Mucosa of descending colon (tissue), 3 donors: Measurements from ENCODE around the gene PDE6G. TPM values are rescaled to one million over a fixed set of nuclear protein-coding genes. Genes with fewer than 3 reads are reported as not detected.
"Not testable (repeated sequence)": the region's sequence is repeated elsewhere in the genome, so short reads cannot be mapped to it uniquely, and the experiment has no call there.

Experiments used
- ATAC-seq: fragments of 200-7000 bp; cut with Tn5 transposase; one replicate; pipeline ENCODE4 v1.9.1; 2020; ENCODE audit warnings: mild to moderate bottlenecking, moderate library complexity
- DNase-seq, 3 donors: peaks; one replicate each; pipeline ENCODE4 v3.0.0-alpha.2; 2020
- H3K36me3 ChIP-seq: fragments of 200-600 bp; one replicate; pipeline ENCODE4 v1.8.0; 2021; ENCODE audit warnings: low read depth, mild to moderate bottlenecking
- H3K4me1 ChIP-seq: fragments of 200-600 bp; one replicate; pipeline ENCODE4 v1.8.0; 2021; ENCODE audit warnings: low read depth, mild to moderate bottlenecking
- H3K4me3 ChIP-seq: fragments of 200-600 bp; one replicate; pipeline ENCODE4 v1.8.0; 2021; ENCODE audit warnings: mild to moderate bottlenecking
- H3K9me3 ChIP-seq: fragments of 200-600 bp; one replicate; pipeline ENCODE4 v1.8.0; 2021; ENCODE audit warnings: mild to moderate bottlenecking
- intact Hi-C, 2 donors: fragments of 100-400 bp; cut with DNase I in 1 of 2; cut with micrococcal nuclease in 1 of 2; formaldehyde crosslinking; loops; one replicate each; pipeline versions ENCODE4 v1.11.0 to v1.11.1; 2022; cut with DNase I, micrococcal nuclease
- total RNA-seq, 3 donors: library from RNA; stranded (reverse); fragmentation: NEBNext Ultra II Directional in 2 of 3; extraction: Animal tissue kit (Norgen Biotek cat#: 25700) in 2 of 3; gene quantifications; one replicate each; pipeline versions ENCODE4 v1.2.1 to v1.2.4, GENCODE V29; 2021 to 2023
- TF ChIP-seq, protein P1 (sequence below): fragments of 200-600 bp; IDR thresholded peaks from one replicate; pipeline ENCODE4 v1.8.0; 2022; ENCODE audit warnings: antibody characterized with exemption, mild to moderate bottlenecking
- donor health status: DM: no; HTN: no; CAD: no; lungs with moderate emphysema.
- donor health status: DM: no; HTN: no; CAD: no.
- donor health status: DM: no; HTN: yes; CAD: no.

PDE6G gene
- total RNA-seq, 3 donors from 2014 or later, result 0.39 to 1.2 TPM; not detected in 1

DNA sequence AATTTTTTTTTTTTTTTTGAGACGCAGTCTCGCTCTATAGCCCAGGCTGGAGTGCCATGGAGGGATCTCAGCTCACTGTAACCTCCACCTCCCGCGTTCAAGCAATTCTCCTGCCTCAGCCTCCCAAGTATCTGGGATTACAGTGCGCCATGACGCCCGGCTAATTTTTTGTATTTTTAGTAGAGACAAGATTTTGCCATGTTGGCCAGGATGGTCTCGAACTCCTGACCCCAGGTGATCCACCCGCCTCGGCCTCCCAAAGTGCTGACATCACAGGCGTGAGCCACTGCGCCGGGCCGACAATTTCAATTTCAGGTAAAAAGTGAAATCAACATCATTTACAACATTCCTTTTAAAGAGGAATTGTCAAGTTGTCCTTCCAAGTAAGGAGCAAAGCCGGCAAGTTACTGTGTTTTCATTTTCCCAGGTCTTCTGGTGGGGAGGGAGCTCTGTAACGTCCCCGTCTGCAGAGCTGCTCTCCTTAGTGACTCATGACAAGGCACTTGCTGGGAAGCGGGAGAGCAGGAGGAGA lies 20.3 kb downstream of the PDE6G start:
- TF ChIP-seq, protein P1, sequence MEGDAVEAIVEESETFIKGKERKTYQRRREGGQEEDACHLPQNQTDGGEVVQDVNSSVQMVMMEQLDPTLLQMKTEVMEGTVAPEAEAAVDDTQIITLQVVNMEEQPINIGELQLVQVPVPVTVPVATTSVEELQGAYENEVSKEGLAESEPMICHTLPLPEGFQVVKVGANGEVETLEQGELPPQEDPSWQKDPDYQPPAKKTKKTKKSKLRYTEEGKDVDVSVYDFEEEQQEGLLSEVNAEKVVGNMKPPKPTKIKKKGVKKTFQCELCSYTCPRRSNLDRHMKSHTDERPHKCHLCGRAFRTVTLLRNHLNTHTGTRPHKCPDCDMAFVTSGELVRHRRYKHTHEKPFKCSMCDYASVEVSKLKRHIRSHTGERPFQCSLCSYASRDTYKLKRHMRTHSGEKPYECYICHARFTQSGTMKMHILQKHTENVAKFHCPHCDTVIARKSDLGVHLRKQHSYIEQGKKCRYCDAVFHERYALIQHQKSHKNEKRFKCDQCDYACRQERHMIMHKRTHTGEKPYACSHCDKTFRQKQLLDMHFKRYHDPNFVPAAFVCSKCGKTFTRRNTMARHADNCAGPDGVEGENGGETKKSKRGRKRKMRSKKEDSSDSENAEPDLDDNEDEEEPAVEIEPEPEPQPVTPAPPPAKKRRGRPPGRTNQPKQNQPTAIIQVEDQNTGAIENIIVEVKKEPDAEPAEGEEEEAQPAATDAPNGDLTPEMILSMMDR, result no peak
- intact Hi-C loops, result no loop called here
- peaks cover 10% of the 10 kb centered on the region for H3K4me1 ChIP-seq
- no peaks in the 10 kb centered on the region for H3K9me3 ChIP-seq
- DNase-seq (no peak), ATAC-seq (no peak)
- peak overlapping the region; percentile 69 for H3K4me3 ChIP-seq
- no peaks in the 10 kb centered on the region for H3K36me3 ChIP-seq

DNA sequence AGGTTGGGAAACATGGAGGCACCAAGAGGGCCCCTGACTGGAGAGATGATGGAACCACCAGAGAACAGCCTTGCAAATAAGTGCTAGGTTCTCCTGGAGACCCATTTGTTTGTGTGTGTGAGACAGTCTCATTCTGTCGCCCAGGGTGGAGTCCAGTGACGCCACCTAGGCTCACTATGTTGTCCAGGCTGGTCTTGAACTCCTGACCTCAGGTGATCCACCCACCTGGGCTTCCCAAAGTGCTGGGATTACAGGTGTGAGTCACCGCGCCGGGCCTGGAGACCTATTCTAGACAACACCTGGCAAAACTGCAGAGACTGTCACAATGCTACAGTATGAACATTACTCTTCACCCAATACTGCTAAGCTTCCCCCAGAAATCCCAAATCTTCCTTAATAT lies 20.9 kb downstream of the PDE6G start:
- no peaks in the 10 kb centered on the region for H3K9me3 ChIP-seq
- intact Hi-C loops, result no loop called here
- no peaks in the 10 kb centered on the region for H3K36me3 ChIP-seq
- TF ChIP-seq, protein P1, result no peak
- no peak overlapping the region for H3K4me3 ChIP-seq
- ATAC-seq (peak; percentile 37), DNase-seq (no peak)
- H3K4me1 ChIP-seq, result peaks cover 10% of the 10 kb centered on the region

DNA sequence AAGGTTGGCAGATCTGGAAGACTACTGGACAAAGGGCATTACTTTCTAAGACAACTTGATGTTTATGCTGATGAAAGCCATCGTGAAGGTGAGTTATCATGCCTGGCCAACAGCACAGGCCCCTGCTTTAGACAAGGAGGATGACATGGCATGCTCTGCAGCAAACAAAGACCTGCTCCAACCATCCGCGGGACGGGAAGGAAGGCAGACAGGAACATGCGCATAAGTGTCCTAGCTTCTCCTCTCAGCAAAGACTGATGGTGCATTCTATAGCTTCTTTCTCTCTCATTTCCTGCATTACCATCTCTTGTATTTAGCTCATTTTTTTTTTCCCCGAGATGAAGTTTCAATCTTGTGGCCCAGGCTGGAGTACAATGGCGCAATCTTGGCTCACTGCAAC lies 24.9 kb downstream of the PDE6G start:
- Histone ChIP-seq H3K4me1 (peaks cover 10% of the 10 kb centered on the region), H3K9me3 (no peaks in the 10 kb centered on the region), H3K36me3 (peaks cover 5% of the 10 kb centered on the region), H3K4me3 (no peak overlapping the region)
- TF ChIP-seq, protein P1, result no peak
- intact Hi-C loops, result no loop called here
- DNase-seq (no peak), ATAC-seq (no peak)

DNA sequence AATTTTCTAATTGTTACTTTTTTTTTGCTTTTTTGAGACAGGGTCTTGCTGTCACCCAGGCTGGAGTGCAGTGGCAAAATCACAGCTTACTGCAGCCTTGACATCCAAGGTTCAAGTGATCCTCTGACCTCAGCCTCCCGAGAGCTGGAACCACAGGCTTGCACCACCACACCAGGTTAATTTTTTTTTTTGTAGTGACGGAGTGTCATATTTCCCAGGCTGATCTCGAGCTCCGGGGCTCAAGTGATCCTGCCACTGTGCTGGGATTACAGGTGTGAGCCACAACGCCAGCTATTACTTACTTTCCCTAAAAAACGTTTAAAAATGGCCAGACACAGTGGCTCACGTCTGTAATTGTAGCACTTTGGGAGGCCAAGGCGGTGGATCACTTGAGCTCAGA lies 26.1 kb downstream of the PDE6G start:
- Histone ChIP-seq H3K9me3 (no peaks in the 10 kb centered on the region), H3K4me1 (peaks cover under 1% of the 10 kb centered on the region), H3K36me3 (peaks cover 11% of the 10 kb centered on the region), H3K4me3 (no peak overlapping the region)
- TF ChIP-seq, protein P1, result no peak
- intact Hi-C loops, result no loop called here
- no peak for DNase-seq
- no peak for ATAC-seq

DNA sequence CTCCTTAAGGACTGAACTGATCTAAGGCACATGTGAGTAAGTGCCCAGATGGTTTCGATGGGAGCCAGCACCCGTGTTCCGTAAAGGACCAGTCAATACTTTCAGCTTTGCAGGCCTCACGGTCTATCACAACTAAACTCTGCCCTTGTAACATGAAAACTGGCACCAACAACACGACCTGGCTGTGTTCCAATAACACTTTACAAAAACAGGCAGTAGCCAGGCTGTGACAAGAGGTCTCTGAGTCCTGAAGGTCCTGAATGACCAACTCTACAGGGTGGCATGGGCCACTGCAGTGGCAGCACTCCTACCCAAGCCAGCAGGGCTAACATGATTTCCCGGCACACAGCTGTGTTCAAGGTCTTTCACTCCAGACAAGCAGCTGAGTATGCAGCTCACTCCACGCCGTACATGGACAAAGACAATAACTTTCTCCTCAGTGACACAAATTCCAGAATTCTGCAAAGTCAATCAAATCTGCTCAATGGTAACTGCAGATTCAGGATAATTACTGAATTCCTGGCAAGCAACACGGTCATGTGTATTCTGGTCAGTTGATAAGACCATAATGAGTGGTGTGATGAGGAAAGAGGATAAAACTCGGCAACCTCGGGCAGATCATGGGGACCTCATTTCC lies 34.7 kb downstream of the PDE6G start:
- ATAC-seq (no peak), DNase-seq (no peak)
- intact Hi-C loops, result no loop called here
- TF ChIP-seq, protein P1, result no peak
- Histone ChIP-seq H3K36me3 (peaks cover 22% of the 10 kb centered on the region), H3K9me3 (no peaks in the 10 kb centered on the region), H3K4me1 (no peaks in the 10 kb centered on the region), H3K4me3 (no peak overlapping the region)

DNA sequence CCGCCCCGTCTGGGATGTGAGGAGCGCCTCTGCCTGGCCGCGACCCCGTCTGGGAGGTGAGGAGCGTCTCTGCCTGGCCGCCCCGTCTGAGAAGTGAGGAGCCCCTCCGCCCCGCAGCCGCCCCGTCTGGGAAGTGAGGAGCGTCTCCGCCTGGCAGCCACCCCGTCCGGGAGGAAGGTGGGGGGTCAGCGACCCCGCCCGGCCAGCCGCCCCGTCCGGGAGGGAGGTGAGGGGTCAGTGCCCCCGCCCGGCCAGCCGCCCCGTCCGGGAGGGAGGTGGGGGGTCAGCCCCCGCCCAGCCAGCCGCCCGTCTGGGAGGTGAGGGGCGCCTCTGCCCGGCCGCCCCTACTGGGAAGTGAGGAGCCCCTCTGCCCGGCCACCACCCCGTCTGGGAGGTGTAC lies 38.0 kb downstream of the PDE6G start:
- H3K4me1 ChIP-seq, H3K9me3 ChIP-seq, DNase-seq, ATAC-seq, intact Hi-C loops, H3K4me3 ChIP-seq: not testable (repeated sequence)
- peaks cover 16% of the 10 kb centered on the region for H3K36me3 ChIP-seq
